Common myeloid progenitor, CD34-positive (primary cell): ENCODE measurements around the gene ZBTB8OS.
"Not testable (repeated sequence)": the region's sequence is repeated elsewhere in the genome, so short reads cannot be mapped to it uniquely, and the experiment has no call there.

ENCODE experiments used
- CTCF ChIA-PET: fragments of 350-600 bp; sonication (Branson Sonifier 250); formaldehyde crosslinking; loops from one replicate; lab custom pipeline; 2021; ENCODE audit warnings: antibody characterized with exemption; lab: Charles Lee
- POLR2A ChIA-PET: fragments of 350-600 bp; sonication (Branson Sonifier 250); formaldehyde crosslinking; loops from one replicate; lab custom pipeline; 2021; ENCODE audit warnings: antibody characterized with exemption; lab: Charles Lee
- DNase-seq, 3 donors: peaks; one replicate each; pipeline versions ENCODE4 v3.0.0 to v3.0.0-alpha.2; 2013
- H3K27ac ChIP-seq, 2 experiments: 1 replicate in 1 of 2; 2 replicates in 1 of 2; pipeline ENCODE4 v1.7.0; 2013; ENCODE audit warnings: inconsistent platforms in 2 of 2, low read length in 2 of 2, mild to moderate bottlenecking in 2 of 2, low read depth in 1 of 2, moderate library complexity in 1 of 2; ENCODE audit not compliant: severe bottlenecking in 2 of 2, insufficient read depth in 1 of 2, poor library complexity in 1 of 2
- H3K27me3 ChIP-seq, 5 experiments: replicated peaks in 2 of 5; 1 replicate in 3 of 5; 2 replicates in 2 of 5; pipeline versions ENCODE4 v1.6.1 to v1.7.0; 2013; ENCODE audit warnings: low read length in 4 of 5, mild to moderate bottlenecking in 2 of 5, moderate library complexity in 2 of 5, inconsistent platforms in 1 of 5; ENCODE audit not compliant: insufficient read depth in 5 of 5, control insufficient read depth in 4 of 5
- H3K36me3 ChIP-seq, 4 experiments: 1 replicate in 2 of 4; 2 replicates in 2 of 4; pipeline versions ENCODE4 v1.6.1 to v1.7.0; 2013; ENCODE audit warnings: low read length in 3 of 4, control low read depth in 1 of 4, mild to moderate bottlenecking in 1 of 4; ENCODE audit not compliant: control insufficient read depth in 4 of 4, insufficient read depth in 4 of 4
- H3K4me1 ChIP-seq, 4 experiments: 1 replicate in 3 of 4; 2 replicates in 1 of 4; pipeline versions ENCODE4 v1.6.1 to v1.7.1; 2013; ENCODE audit warnings: low read length in 3 of 4, mild to moderate bottlenecking in 3 of 4, control low read depth in 1 of 4, inconsistent platforms in 1 of 4, moderate library complexity in 1 of 4; ENCODE audit not compliant: control insufficient read depth in 4 of 4, insufficient read depth in 4 of 4; ENCODE audit errors: control extremely low read depth in 1 of 4
- H3K4me3 ChIP-seq, 7 experiments: 1 replicate in 4 of 7; 2 replicates in 3 of 7; pipeline versions ENCODE4 v1.5.1 to v1.7.0; 2013; ENCODE audit warnings: mild to moderate bottlenecking in 7 of 7, low read length in 6 of 7, moderate library complexity in 6 of 7, inconsistent platforms in 2 of 7, low read depth in 2 of 7, control low read depth in 1 of 7; ENCODE audit not compliant: insufficient read depth in 4 of 7, control insufficient read depth in 1 of 7; ENCODE audit errors: extremely low read depth in 1 of 7
- H3K9me3 ChIP-seq, 5 experiments: 1 replicate in 4 of 5; 2 replicates in 1 of 5; pipeline versions ENCODE4 v1.6.1 to v1.7.1; 2013; ENCODE audit warnings: low read length in 4 of 5, mild to moderate bottlenecking in 2 of 5, inconsistent platforms in 1 of 5, low read depth in 1 of 5, moderate library complexity in 1 of 5; ENCODE audit not compliant: control insufficient read depth in 4 of 5, insufficient read depth in 2 of 5; ENCODE audit errors: control extremely low read depth in 1 of 5
- WGBS: methylation state at CpG from one replicate; pipeline ENCODE4 v1.1.5; 2013; ENCODE audit not compliant: insufficient coverage; 5-methylcytosine and 5-hydroxymethylcytosine counted together

The ZBTB8OS gene

DNA sequence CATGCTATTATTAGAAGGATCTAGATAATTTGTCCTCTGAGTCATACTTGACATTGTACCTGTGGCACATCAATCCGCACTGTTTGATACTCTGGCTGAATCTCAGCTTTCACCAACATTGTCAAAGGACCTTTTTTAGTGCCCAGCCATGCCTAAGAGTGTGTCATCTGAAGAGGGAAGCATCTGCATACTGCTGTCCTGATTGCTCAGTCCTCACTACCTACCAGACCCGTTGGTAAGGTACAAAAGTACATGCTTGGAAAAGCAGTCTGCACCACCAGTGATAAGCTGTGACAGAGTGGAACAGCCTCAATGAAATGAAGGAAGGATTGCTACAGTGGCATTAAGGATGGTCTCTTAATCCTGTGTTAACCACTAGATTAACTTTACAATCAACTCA, 35.1 kb upstream of the ZBTB8OS start:
- no peaks in the 10 kb centered on the region for H3K4me1 ChIP-seq
- H3K4me3 ChIP-seq: no peak overlapping the region
- DNase-seq: no peak
- H3K36me3 ChIP-seq: peaks cover 28 to 57% (median 50%) of the 10 kb centered on the region in 4 experiments
- ChIA-PET CTCF (interaction anchor here (1.0 to 2.1 kb wide), 4 partner anchors 9 to 87 kb away, joined by 3 to 9 read pairs (median 4); partner anchors contain the start of gene SYNC), POLR2A (no interaction called here)
- H3K9me3 ChIP-seq: no peaks in the 10 kb centered on the region
- H3K27ac ChIP-seq: no peak overlapping the region
- H3K27me3 ChIP-seq: no peaks in the 10 kb centered on the region
- WGBS: 100% methylated on average over 1 of the region's 2 CpGs

DNA sequence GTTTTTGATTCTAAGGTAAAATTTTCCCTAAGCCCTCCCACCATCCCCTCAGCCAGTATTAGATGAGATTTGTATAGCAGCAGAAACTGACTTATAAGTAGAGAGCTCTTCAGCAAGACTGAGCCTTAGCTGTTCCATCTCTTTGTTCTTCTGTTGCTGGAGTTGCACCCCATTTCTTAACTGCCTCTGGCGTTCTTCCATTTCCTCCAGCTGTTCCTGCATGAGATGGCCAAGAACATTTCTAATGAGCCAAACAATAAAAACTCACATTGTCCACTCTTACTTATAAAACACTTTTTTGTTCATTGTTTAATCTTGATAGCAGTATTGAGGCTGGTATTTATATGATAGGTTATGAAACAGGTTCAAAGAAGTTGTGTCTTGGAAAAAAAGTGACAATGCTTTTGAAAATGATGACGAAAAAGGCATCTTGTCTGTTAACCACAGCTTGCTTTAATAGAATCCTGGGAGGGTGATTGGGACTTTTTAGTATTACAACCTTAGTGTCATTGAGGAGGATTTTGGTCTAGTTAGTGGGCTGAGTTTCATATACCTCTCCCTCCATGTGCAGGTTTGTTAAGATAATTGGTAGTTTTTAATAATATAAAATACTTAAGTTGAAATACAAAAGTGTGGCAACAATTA, 33.9 kb upstream of the ZBTB8OS start:
- DNase-seq: no peak
- H3K9me3 ChIP-seq: no peaks in the 10 kb centered on the region
- ChIA-PET POLR2A (no interaction called here), CTCF (interaction anchor here (0.8 to 2.1 kb wide), 2 partner anchors 10 to 14 kb away, joined by 4 to 9 read pairs; no protein-coding TSS in a partner anchor)
- H3K27ac ChIP-seq: no peak overlapping the region
- H3K4me1 ChIP-seq: peaks cover 0 to 2% (median 0%) of the 10 kb centered on the region in 4 experiments
- no peaks in the 10 kb centered on the region for H3K27me3 ChIP-seq
- peaks cover 28 to 61% (median 50%) of the 10 kb centered on the region in 4 experiments for H3K36me3 ChIP-seq
- H3K4me3 ChIP-seq: no peak overlapping the region
- WGBS: 80% methylated on average over 1 of the region's 2 CpGs

DNA sequence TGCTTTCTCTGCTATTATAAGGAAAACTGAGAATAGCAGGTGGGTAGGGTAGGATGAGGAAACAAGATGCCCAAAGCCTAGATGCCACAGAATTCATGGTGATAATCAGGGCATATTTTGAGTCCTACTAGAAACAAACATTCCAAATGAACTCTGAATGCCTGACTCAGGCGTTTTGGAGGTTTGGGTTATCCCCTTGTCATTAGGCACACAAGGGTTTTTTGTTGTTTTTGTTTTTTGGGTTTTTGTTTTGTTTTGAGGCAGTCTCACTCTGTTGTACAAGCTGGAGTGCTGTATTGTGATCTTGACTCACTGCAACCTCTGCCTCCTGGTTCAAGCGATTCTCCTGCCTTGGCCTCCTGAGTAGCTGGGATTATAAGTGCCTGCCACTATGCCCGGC, 33.0 kb upstream of the ZBTB8OS start:
- Histone ChIP-seq H3K4me1 (peaks cover 0 to 2% (median 0%) of the 10 kb centered on the region in 4 experiments), H3K4me3 (no peak overlapping the region), H3K36me3 (peaks cover 28 to 69% (median 54%) of the 10 kb centered on the region in 4 experiments), H3K27ac (no peak overlapping the region), H3K27me3 (no peaks in the 10 kb centered on the region), H3K9me3 (no peaks in the 10 kb centered on the region)
- WGBS: 100% methylated on average over 1 of the region's 3 CpGs
- ChIA-PET POLR2A (no interaction called here), CTCF (no interaction called here)
- DNase-seq: no peak

DNA sequence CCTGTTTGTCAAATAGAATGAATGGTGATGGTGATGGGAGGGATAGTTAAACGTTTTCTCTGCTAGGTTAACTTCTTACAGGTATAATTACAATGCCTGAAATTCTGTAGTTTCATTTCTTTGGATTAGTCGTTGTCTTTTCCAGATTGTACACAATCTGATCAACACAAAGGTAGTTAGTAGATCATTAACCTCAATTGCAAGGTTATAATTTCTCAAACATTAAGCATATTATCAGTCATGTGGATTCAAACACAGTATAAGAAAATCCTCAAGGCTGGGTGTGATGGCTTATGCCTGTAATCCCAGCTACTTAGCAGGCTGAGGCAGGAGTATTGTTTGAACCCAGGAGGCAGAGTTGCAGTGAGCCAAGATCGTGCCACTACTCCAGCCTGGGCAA, 31.6 kb upstream of the ZBTB8OS start:
- ChIA-PET POLR2A (no interaction called here), CTCF (no interaction called here)
- peaks cover 0 to 2% (median 0%) of the 10 kb centered on the region in 4 experiments for H3K4me1 ChIP-seq

DNA sequence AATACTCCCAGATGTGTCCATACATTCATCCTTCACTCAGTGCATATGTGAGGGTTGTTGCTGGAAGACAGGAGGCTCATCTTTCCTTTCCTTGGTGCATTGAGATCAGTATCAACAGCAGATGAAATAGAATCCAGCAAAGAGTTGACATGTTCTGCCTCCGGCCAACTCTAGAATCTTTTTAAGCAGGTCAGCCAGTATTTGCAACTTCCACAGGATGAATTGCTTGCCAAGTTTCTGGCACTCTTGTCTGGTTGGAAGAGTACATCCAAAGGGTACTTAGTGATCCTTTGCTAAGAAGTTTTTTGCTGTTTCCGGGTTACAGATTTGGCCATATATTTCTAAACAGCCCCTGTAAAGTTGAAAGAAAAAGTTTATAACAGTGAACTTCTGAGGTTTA, 31.2 kb upstream of the ZBTB8OS start:
- POLR2A ChIA-PET: no interaction called here
- H3K36me3 ChIP-seq: peaks cover 28 to 83% (median 67%) of the 10 kb centered on the region in 4 experiments
- WGBS: 100% methylated on average over 1 of the region's 2 CpGs

More for the DNA sequence above, 31.6 kb upstream of the ZBTB8OS start:
- Histone ChIP-seq H3K27me3 (no peaks in the 10 kb centered on the region), H3K4me3 (no peak overlapping the region), H3K27ac (no peak overlapping the region), H3K36me3 (peaks cover 30 to 81% (median 65%) of the 10 kb centered on the region in 4 experiments), H3K9me3 (no peaks in the 10 kb centered on the region)
- DNase-seq: no peak
- 100% methylated on average over 1 of the region's 3 CpGs for WGBS

DNA sequence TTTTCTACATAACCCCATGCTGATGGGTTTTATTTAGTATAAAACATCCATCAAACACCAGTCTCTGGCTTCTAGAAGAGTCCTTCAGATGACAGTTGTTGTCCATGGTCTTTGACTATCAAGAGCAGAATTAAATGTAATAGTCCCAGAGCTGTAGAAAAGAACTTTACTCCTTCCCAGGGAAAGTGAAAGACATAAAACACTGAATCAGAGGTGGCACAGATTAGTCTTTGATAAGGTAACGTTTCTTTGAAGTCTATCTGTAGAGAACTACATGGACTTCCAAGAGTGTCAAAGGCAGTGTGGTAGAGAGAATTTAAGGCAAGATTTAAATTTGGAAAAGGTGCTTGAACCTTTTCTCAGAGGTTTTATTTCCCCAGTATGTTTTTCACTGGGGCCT, 30.3 kb upstream of the ZBTB8OS start:
- DNase-seq: no peak
- H3K27me3 ChIP-seq: no peaks in the 10 kb centered on the region
- CTCF ChIA-PET: no interaction called here
- peaks cover 0 to 2% (median 0%) of the 10 kb centered on the region in 4 experiments for H3K4me1 ChIP-seq
- WGBS: 100% methylated on average over 1 of the region's 1 CpG
- peaks cover 25 to 82% (median 66%) of the 10 kb centered on the region in 4 experiments for H3K36me3 ChIP-seq
- H3K4me3 ChIP-seq: no peak overlapping the region
- H3K27ac ChIP-seq: peak overlapping the region in 1 of 2 experiments; percentile 60
- POLR2A ChIA-PET: no interaction called here
- H3K9me3 ChIP-seq: no peaks in the 10 kb centered on the region

More for the DNA sequence above, 31.2 kb upstream of the ZBTB8OS start:
- Histone ChIP-seq H3K27ac (no peak overlapping the region), H3K9me3 (no peaks in the 10 kb centered on the region), H3K27me3 (no peaks in the 10 kb centered on the region), H3K4me3 (no peak overlapping the region), H3K4me1 (peaks cover 0 to 2% (median 0%) of the 10 kb centered on the region in 4 experiments)
- CTCF ChIA-PET: no interaction called here
- no peak for DNase-seq

DNA sequence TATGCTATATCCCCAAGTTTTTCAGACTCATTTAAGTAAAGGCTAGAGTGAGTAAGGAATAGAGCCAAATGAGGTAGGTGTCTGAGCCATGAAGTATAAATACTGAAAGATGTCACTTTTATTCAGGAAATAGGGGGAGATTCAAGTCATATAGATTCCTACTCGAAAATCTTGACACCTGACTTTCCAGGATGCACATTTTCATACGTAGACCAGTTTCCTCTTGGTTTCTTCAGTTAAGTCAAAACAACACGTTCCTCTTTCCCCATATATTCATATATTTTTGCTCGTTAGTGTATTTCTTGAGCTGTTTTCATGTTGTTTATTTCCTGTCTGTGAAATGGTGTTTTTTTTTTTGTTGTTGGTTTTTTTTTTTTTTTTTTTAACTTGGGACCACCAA, 29.6 kb upstream of the ZBTB8OS start:
- H3K4me1 ChIP-seq, H3K9me3 ChIP-seq, POLR2A ChIA-PET, H3K27me3 ChIP-seq, H3K4me3 ChIP-seq: not testable (repeated sequence)
- Histone ChIP-seq H3K27ac (peak overlapping the region; percentile 6 to 60), H3K36me3 (peaks cover 22 to 80% (median 62%) of the 10 kb centered on the region in 4 experiments)
- no CpG with 5 or more reads among the region's 4 CpGs for WGBS
- DNase-seq: peak; percentile 15 to 90 (median 82)
- CTCF ChIA-PET: interaction anchor here (0.7 kb wide), 1 partner anchor 8 kb away, joined by 3 read pairs; no protein-coding TSS in a partner anchor
